Measurements from ENCODE around the gene TP53BP2.
"Not testable (repeated sequence)": the region's sequence is repeated elsewhere in the genome, so short reads cannot be mapped to it uniquely, and the experiment has no call there.

Gene TP53BP2

DNA sequence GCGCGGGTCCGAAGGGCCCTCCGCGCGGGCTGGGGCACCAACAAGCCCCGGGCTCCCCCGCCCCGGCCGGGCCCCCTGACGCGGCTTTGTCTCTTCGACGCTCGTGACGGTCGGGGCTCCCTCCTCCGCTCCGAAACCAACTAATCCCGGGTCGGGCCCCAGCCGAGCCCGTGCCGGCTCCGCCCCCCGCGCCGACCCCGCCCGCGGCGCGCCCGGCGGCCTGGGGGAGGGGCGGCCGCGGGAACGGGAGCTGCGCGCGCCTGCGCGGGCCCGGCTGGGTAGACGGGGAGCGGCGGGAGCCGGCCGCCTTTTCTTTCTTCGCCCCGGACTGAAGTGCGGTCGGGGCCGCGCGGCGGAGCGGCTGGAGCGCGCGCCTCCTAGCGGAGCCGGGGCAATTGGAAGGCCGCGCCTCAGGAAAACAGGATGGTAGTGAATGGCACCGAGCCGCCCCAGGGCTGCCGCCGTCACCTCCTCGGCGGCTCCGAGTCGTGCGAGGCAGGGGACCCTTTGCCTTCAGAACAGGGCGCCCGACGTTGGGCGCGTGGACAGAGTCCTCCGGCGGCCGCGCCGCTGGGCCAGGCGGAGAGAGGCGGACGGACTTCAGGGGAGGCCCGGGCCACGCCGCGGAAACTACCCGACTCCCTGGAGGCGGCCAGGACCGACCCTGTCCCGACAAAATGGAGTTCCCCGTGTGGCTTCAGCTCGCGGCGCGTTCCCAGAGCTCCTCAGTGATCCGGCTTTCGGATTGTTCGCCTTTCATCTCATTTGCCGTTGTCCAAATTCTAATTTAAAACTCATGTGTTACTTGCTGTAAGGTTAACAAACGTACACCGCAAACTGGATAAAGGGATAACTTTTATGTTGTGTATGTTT lies at the start of gene TP53BP2:
TSS of gene TP53BP2 (minus strand) at position 138 of the 873 bp plus-strand sequence. CDS start 267 bp downstream, outside the sequence.
- H3K9ac ChIP-seq: peak within 1 kb of the TSS; percentile 96
- peak; percentile 62 for TF ChIP-seq CTCF (conservative IDR thresholded peaks at IDR 0.05; ENCODE audit: low read depth, low read length)
- peak within 1 kb of the TSS; percentile 78 for H3K4me2 ChIP-seq
- no peaks in the 10 kb centered on the region for H3K36me3 ChIP-seq (ENCODE audit: insufficient read depth)
- peak within 1 kb of the TSS; percentile 93 for H2AFZ ChIP-seq (ENCODE audit: low read depth)
- peak within 1 kb of the TSS; percentile 93 for H3K27ac ChIP-seq
- peak within 1 kb of the TSS; percentile 87 for H3K4me3 ChIP-seq (IDR thresholded peaks at IDR 0.05; ENCODE audit: insufficient read depth, low read depth, low read length)
- peaks cover 34% of the 10 kb centered on the region for H3K79me2 ChIP-seq (ENCODE audit: insufficient read depth, low read depth)
- peaks cover 44% of the 10 kb centered on the region for H3K4me1 ChIP-seq (ENCODE audit: low read depth, poor library complexity, severe bottlenecking)
- H3K27me3 ChIP-seq (ENCODE audit: insufficient read depth, low read depth): no peaks in the 10 kb centered on the region
- peaks cover 7% of the 10 kb centered on the region; the same call in 1 of the 2 replicates for H4K20me1 ChIP-seq (ENCODE audit: insufficient read depth)

DNA sequence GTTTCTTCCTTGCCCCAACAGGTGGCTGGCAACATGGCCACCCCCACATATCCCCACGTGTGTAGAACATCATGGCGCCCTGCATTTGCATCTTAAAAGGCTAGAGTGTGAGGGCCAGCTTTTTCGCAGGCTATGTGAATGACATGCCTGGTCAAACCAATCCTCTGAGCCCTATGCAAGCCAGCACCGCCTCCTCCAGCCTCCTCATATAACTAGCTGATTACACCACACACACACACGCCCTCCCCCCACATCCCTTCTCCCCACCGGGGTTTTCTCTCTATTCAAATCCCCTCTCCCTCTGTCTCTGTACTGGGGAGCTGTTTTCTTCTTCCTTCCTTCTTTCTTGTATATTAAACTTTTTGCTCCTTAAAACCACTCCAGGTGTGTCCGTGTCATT lies 44.7 kb upstream of the TP53BP2 start:
- H3K27ac ChIP-seq; H3K79me2 ChIP-seq (ENCODE audit: insufficient read depth, low read depth); H3K9ac ChIP-seq; H3K4me2 ChIP-seq; H4K20me1 ChIP-seq (ENCODE audit: insufficient read depth); H2AFZ ChIP-seq (ENCODE audit: low read depth); H3K27me3 ChIP-seq (ENCODE audit: insufficient read depth, low read depth); H3K4me1 ChIP-seq (ENCODE audit: low read depth, poor library complexity, severe bottlenecking); H3K36me3 ChIP-seq (ENCODE audit: insufficient read depth); H3K4me3 ChIP-seq (IDR thresholded peaks at IDR 0.05; ENCODE audit: insufficient read depth, low read depth, low read length): not testable (repeated sequence)

DNA sequence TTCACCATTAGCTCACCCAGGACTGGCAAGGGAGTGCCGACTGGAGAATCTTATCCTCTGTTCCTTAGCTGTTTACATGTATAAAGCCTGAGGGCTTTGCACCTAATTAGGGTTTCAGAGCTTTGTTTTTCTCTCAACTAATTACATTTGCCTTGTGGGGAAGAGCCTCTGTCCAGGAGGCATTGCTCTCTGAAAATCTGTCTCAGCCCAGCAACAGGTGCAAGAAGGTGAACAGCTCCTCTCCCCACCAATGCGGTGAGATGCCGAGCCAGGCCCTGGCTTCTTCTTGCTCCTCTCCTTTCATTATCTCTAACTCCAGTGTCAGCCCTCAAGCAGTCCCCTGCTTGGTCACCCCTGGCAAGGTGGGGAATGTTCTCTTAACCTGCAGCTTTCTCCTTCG lies 43.6 kb upstream of the TP53BP2 start:
- not testable (repeated sequence) for H3K4me1 ChIP-seq (ENCODE audit: low read depth, poor library complexity, severe bottlenecking); H3K9ac ChIP-seq; H3K27ac ChIP-seq; H3K4me2 ChIP-seq; H2AFZ ChIP-seq (ENCODE audit: low read depth); H3K79me2 ChIP-seq (ENCODE audit: insufficient read depth, low read depth); H3K4me3 ChIP-seq (IDR thresholded peaks at IDR 0.05; ENCODE audit: insufficient read depth, low read depth, low read length); H4K20me1 ChIP-seq (ENCODE audit: insufficient read depth); H3K27me3 ChIP-seq (ENCODE audit: insufficient read depth, low read depth); H3K36me3 ChIP-seq (ENCODE audit: insufficient read depth)

GRCh38 chr1:223887747-223888418 lies 42.1 kb upstream of the TP53BP2 start:
- Histone ChIP-seq H3K36me3 (ENCODE audit: insufficient read depth) (no peaks in the 10 kb centered on the region), H4K20me1 (ENCODE audit: insufficient read depth) (no peaks in the 10 kb centered on the region), H3K9ac (no peak overlapping the region), H2AFZ (ENCODE audit: low read depth) (no peak overlapping the region), H3K4me3 (IDR thresholded peaks at IDR 0.05; ENCODE audit: insufficient read depth, low read depth, low read length) (no peak overlapping the region), H3K4me1 (ENCODE audit: low read depth, poor library complexity, severe bottlenecking) (no peaks in the 10 kb centered on the region), H3K4me2 (no peak overlapping the region), H3K27me3 (ENCODE audit: insufficient read depth, low read depth) (no peaks in the 10 kb centered on the region), H3K79me2 (ENCODE audit: insufficient read depth, low read depth) (no peaks in the 10 kb centered on the region), H3K27ac (no peak overlapping the region)
- TF ChIP-seq CTCF (conservative IDR thresholded peaks at IDR 0.05; ENCODE audit: low read depth, low read length): no peak

- Histone ChIP-seq H2AFZ (ENCODE audit: low read depth) (no peak overlapping the region), H3K4me3 (IDR thresholded peaks at IDR 0.05; ENCODE audit: insufficient read depth, low read depth, low read length) (no peak overlapping the region), H3K36me3 (ENCODE audit: insufficient read depth) (no peaks in the 10 kb centered on the region), H3K9ac (no peak overlapping the region), H4K20me1 (ENCODE audit: insufficient read depth) (no peaks in the 10 kb centered on the region), H3K4me2 (no peak overlapping the region), H3K79me2 (ENCODE audit: insufficient read depth, low read depth) (no peaks in the 10 kb centered on the region), H3K27ac (no peak overlapping the region), H3K27me3 (ENCODE audit: insufficient read depth, low read depth) (no peaks in the 10 kb centered on the region), H3K4me1 (ENCODE audit: low read depth, poor library complexity, severe bottlenecking) (no peaks in the 10 kb centered on the region)
- TF ChIP-seq CTCF (conservative IDR thresholded peaks at IDR 0.05; ENCODE audit: low read depth, low read length): no peak
These were observed 40.8 kb upstream of the TP53BP2 start for GRCh38 chr1:223886516-223886921.

Data from KMS-11 (cell line).